Activated T-helper 1 cell treated with anti-CD3 and anti-CD28 coated beads, Interleukin-12 subunit alpha, Interleukin-12 subunit beta, Interleukin-2, Interleukin-4 antibody, amounts not matched to agents 30 ng/mL and 10 ng/mL and 1 ng/mL, durations not matched to agents 14 hours and 24 hours and 36 hours (primary cell): ENCODE data around the gene CTXND2. TPM values are rescaled to one million over a fixed set of nuclear protein-coding genes. Genes with fewer than 3 reads are reported as not detected.
A peak's percentile ranks its signal among the peaks of the same experiment; 100 is the strongest.
"Not testable (repeated sequence)": the region's sequence is repeated elsewhere in the genome, so short reads cannot be mapped to it uniquely, and the experiment has no call there.

Experiments used
- DNase-seq: peaks from one replicate; pipeline ENCODE4 v3.0.0; 2021; ENCODE audit warnings: low spot score
- H3K27ac Mint-ChIP-seq: one replicate; pipeline ENCODE4 v1.8.0; 2021; ENCODE audit warnings: mild to moderate bottlenecking, mixed read lengths
- H3K27me3 Mint-ChIP-seq: one replicate; pipeline ENCODE4 v1.8.0; 2022; ENCODE audit warnings: mild to moderate bottlenecking, moderate library complexity, mixed read lengths; ENCODE audit not compliant: insufficient read depth
- H3K36me3 Mint-ChIP-seq: one replicate; pipeline ENCODE4 v1.8.0; 2021; ENCODE audit warnings: low read depth, mixed read lengths
- H3K4me1 Mint-ChIP-seq: one replicate; pipeline ENCODE4 v1.8.0; 2021; ENCODE audit warnings: low read depth, mixed read lengths
- H3K4me3 Mint-ChIP-seq: one replicate; pipeline ENCODE4 v1.8.0; 2021; ENCODE audit warnings: mild to moderate bottlenecking, moderate library complexity, mixed read lengths
- H3K9me3 Mint-ChIP-seq: one replicate; pipeline ENCODE4 v1.8.0; 2021; ENCODE audit warnings: mixed read lengths
- intact Hi-C: fragments of 100-400 bp; cut with micrococcal nuclease; formaldehyde crosslinking; loops from one replicate; pipeline ENCODE4 v1.15.1; 2024
- total RNA-seq: library from RNA; stranded (reverse); gene quantifications from 2 replicates; pipeline ENCODE4 v1.2.3, GENCODE V29; 2022

Gene CTXND2
- total RNA-seq, 1 donor from 2014 or later, result not detected

DNA sequence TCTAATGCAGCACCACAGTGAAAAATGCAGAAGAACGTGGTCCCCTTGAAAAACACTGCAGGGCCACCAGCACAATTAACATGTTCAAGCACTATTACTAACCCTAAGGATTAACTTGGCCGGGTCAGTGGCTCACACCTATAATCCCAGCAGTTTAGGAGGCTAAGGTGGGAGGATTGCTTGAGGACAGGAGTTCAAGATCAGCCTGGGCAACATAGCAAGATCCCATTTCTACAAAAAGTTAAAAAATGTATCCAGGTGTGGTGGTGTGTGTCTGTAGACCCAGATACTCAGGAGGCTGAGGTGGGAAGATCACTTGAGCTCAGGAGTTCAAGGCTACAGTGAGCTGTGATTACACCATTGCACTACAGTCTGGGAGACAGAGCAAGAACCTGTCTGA, 13.4 kb upstream of the CTXND2 start:
- no peak overlapping the region for H3K27ac Mint-ChIP-seq
- intact Hi-C loops, result loop anchor here (10.0 kb wide), 1 partner anchor 131 kb away; the partner anchor contains the start of genes MINDY1 and PRUNE1
- H3K27me3 Mint-ChIP-seq, result no peaks in the 10 kb centered on the region
- DNase-seq, result no peak
- H3K36me3 Mint-ChIP-seq, result peaks cover 20% of the 10 kb centered on the region
- H3K4me1 Mint-ChIP-seq, result peaks cover 38% of the 10 kb centered on the region
- no peaks in the 10 kb centered on the region for H3K9me3 Mint-ChIP-seq
- no peak overlapping the region for H3K4me3 Mint-ChIP-seq

DNA sequence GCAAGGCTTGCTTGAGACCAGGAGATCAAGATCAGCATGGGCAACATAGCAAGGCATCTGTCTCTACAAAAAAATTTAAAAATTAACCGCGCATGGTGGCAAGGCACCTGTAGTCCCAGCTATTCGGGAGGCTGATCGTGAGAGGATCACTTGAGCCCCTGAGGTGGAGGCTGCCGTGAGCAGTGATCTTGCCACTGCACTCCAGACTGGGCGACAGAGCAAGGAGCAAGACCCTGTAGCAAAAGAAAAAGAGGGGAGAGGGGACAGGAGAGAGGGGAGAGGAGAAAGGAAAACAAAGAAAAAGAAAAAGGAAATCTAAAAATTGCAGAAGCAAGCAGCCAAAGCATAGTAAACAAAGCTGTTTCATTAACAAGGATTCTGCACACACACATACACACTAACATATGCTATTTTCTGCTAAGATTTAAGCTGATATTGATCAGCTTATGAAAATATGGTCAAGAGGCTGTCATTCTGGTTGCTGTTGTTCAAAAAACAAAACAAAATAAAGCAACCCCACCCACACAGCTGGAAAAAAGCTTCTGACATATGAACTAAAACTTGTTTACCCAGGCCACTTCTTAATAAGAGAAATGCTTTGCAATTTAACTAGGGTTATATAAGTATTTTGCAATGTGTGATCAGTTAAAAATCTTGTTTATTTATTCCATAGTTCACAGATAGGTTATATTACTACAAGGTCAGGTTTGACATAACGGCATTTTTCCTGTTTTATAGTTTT, 12.3 kb upstream of the CTXND2 start:
- Mint-ChIP-seq H3K36me3 (peaks cover 20% of the 10 kb centered on the region), H3K9me3 (no peaks in the 10 kb centered on the region), H3K27ac (peak overlapping the region; percentile 88), H3K4me3 (peak overlapping the region; percentile 86), H3K4me1 (peaks cover 37% of the 10 kb centered on the region), H3K27me3 (no peaks in the 10 kb centered on the region)
- DNase-seq, result no peak
- intact Hi-C loops, result loop anchor here (5.0 to 10.0 kb wide), 2 partner anchors 130 to 408 kb away; partner anchors contain the start of genes MINDY1, PRUNE1 and ZNF687

DNA sequence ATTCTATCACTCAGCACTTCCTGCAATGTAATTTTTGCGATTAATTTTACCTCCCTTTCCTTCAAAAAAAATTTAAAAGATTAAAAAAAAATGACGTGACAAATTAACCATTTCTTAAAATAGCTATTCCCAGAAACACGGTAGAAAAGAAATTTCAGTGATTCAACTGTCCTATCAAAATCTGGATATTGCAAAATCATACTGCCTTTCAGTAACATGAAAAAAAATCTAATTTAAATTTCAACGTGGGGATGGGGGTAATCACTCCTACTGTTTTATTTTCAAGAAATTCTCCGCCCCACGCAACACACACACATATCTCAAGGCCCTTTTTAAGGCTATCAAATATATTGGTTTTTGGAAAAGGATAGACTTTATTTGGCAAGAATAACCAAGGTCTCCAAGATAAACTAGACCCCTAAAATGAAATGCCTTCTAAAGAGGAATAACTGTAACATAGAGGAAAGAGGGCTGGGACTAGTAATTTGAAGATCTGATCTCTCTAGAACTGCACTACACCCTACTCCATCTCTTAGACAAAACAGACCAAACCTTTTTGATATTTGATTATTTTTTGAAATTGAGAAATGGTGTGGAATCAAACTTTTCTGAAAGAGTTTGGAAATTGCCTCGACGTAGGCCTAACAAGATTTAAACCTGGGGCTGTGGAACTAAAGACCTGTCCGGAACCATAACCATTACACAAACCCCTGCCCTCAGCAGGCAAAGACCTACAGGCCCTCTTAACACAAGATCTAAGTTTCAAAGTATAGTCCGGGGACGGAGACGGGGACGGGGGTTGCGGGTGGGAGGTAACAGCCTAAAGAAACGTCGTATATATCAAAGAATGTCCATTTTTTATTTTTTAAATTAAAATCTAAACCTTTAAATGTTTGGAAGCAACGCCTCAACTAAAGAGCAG, 11.5 kb upstream of the CTXND2 start:
- peak overlapping the region; percentile 86 for H3K4me3 Mint-ChIP-seq
- peaks cover 17% of the 10 kb centered on the region for H3K36me3 Mint-ChIP-seq
- H3K4me1 Mint-ChIP-seq, result peaks cover 34% of the 10 kb centered on the region
- no peak for DNase-seq
- H3K9me3 Mint-ChIP-seq, result no peaks in the 10 kb centered on the region
- intact Hi-C loops, result loop anchor here (1.0 to 10.0 kb wide), 16 partner anchors 15 to 554 kb away; partner anchors contain the start of genes GOLPH3L, MINDY1, PRPF3 and PRUNE1
- H3K27ac Mint-ChIP-seq, result peak overlapping the region; percentile 88
- no peaks in the 10 kb centered on the region for H3K27me3 Mint-ChIP-seq

DNA sequence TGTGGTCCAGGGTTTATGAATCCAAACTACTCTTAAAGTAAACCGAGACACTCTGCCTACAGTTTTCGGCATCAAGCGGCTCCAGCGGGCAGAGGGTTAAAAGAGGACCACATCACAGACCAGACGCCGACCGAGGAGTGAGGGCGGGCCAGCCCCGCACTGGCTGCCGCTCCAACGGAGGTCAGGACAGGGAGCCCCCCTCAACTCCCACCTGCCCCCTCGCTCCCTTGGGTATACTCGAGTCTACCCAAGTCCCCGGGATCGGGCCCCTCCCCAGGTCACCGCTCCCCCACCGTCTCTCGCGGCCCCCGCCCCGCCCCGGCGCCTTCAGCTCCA, 10.8 kb upstream of the CTXND2 start:
- no peaks in the 10 kb centered on the region for H3K27me3 Mint-ChIP-seq
- intact Hi-C loops, result loop anchor here (1.0 to 10.0 kb wide), 16 partner anchors 14 to 555 kb away; partner anchors contain the start of genes GOLPH3L, MINDY1, PRPF3 and PRUNE1
- no peaks in the 10 kb centered on the region for H3K9me3 Mint-ChIP-seq
- H3K27ac Mint-ChIP-seq, result peak overlapping the region; percentile 88
- H3K4me3 Mint-ChIP-seq, result peak overlapping the region; percentile 86
- H3K36me3 Mint-ChIP-seq, result peaks cover 15% of the 10 kb centered on the region
- no peak for DNase-seq
- peaks cover 34% of the 10 kb centered on the region for H3K4me1 Mint-ChIP-seq

DNA sequence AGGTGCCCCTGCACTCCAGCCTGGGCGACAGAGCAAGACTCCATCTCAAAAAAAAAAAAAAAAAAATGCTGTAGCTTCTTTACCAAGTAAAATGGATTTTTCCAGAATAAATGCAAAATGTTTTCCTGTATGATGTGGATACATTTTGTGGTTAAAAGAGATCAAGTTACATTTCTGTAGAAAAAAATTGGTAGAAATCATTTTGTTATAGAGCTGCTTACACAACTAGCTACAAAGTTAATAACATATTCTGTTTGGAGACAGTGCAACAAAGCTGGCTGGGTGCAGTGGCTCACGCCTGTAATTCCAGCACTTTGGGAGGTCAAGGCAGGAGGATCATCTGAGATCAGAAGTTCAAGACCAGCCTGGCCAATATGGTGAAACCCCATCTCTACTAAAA, 8.0 kb upstream of the CTXND2 start:
- H3K9me3 Mint-ChIP-seq, DNase-seq: not testable (repeated sequence)
- intact Hi-C loops, result loop anchor here (5.0 to 10.0 kb wide), 2 partner anchors 126 to 403 kb away; partner anchors contain the start of genes MINDY1, PRUNE1 and ZNF687

DNA sequence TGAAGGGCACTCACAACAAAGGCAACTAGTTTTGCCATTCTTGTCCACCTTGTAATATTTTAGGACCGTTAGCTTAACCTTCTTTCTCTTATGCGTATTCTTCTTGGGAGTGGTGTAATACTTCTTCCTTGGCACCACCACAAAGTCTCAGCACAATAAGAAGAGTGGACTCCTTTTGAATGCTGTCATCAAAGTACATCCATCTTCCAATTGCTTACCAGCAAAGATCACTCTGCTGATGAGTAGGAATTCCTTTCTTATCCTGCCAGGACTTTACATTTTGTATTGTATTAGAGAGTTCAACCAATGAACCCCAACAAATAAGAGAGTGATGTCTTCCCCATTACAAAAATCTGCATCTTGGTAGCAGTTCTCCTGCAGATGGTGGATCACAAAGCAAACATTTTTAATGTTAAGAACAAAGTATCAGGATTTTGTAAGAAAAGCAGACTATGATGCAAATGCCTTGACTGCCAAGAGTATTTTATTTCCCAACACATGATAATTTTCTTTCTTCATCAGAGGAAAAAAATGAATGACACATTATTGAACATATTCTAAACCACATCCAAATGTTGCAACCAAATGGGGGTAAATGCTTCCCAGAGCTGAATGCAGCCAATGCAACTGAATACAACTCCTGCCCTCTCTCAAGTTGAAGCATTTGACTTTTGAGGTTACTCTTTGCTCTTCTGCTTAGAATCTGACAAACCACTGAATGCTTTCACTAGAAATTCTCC, 5.4 kb upstream of the CTXND2 start:
- DNase-seq, result no peak
- no peak overlapping the region for H3K27ac Mint-ChIP-seq
- intact Hi-C loops, result no loop called here
- H3K4me3 Mint-ChIP-seq, result no peak overlapping the region
- H3K9me3 Mint-ChIP-seq, result no peaks in the 10 kb centered on the region
- H3K27me3 Mint-ChIP-seq, result no peaks in the 10 kb centered on the region
- peaks cover 13% of the 10 kb centered on the region for H3K4me1 Mint-ChIP-seq
- H3K36me3 Mint-ChIP-seq, result peaks cover 1% of the 10 kb centered on the region

More for the DNA sequence above, 8.0 kb upstream of the CTXND2 start:
- H3K27me3 Mint-ChIP-seq, H3K27ac Mint-ChIP-seq, H3K4me3 Mint-ChIP-seq, H3K36me3 Mint-ChIP-seq: not testable (repeated sequence)
- H3K4me1 Mint-ChIP-seq, result peaks cover 31% of the 10 kb centered on the region

DNA sequence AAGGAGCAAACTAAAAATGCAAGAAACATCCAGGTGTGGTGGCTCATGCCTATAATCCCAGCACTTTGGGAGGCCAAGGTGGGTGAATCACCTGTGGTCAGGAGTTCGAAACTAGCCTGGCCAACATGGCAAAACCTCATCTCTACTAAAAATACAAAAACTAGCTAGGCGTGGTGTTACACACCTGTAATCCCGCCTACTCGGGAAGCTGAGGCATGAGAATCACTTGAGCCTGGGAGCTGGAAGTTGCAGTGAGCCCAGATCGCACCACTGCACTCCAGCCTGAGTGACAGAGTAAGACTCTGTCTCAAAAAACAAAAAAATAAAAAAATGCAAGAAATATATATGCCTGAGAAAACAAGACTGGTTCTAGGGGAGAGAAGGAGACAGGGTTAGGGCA, 3.8 kb upstream of the CTXND2 start:
- H3K4me1 Mint-ChIP-seq, H3K4me3 Mint-ChIP-seq, H3K27ac Mint-ChIP-seq, intact Hi-C loops, DNase-seq, H3K36me3 Mint-ChIP-seq, H3K27me3 Mint-ChIP-seq, H3K9me3 Mint-ChIP-seq: not testable (repeated sequence)

DNA sequence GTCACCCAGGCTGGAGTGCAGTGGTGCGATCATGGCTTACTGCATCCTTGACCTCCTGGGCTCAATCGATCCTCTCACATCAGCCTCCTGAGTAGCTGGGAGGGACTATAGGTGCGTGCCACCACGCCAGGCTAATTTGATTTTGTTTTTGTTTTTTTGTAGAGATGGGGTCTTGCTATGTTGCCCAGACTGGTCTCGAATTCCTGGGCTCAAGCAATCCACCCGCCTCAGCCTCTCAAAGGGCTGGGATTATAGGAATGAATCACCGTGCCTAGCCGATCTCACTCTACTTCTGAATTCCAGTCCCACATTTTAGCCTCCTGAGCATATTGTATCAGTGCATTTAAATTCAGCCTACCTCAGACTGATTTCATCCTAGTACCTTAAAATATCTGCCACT, 1.8 kb downstream of the CTXND2 start:
- DNase-seq, result no peak
- peaks cover 22% of the 10 kb centered on the region for H3K4me1 Mint-ChIP-seq
- intact Hi-C loops, result no loop called here
- H3K27ac Mint-ChIP-seq, result no peak overlapping the region
- no peak overlapping the region for H3K4me3 Mint-ChIP-seq
- peaks cover 1% of the 10 kb centered on the region for H3K36me3 Mint-ChIP-seq
- H3K9me3 Mint-ChIP-seq, result no peaks in the 10 kb centered on the region
- peaks cover 2% of the 10 kb centered on the region for H3K27me3 Mint-ChIP-seq

DNA sequence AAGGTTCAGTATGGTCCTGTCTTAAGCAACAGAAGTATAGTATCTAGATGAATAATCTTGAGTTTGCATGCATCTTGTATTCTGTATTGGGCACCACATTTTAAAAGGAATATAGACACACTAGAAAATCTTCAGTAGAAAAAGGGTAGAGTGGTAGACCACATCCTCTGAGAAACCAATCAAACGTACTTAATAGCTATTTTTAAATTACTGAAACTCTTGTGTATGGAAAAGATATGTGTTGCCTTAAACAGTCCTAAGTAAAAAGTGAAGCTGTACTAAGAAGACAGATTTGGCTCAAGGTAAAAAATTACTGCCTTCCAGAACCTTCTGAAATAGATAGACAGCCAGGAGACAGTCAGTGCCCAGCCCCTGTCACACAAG, 3.1 kb downstream of the CTXND2 start:
- Mint-ChIP-seq H3K27ac (peak overlapping the region; percentile 86), H3K4me3 (peak overlapping the region; percentile 48), H3K9me3 (no peaks in the 10 kb centered on the region), H3K4me1 (peaks cover 20% of the 10 kb centered on the region), H3K36me3 (peaks cover 1% of the 10 kb centered on the region), H3K27me3 (peaks cover 2% of the 10 kb centered on the region)
- intact Hi-C loops, result loop anchor here (1.0 to 5.0 kb wide), 3 partner anchors 14 to 49 kb away; partner anchors contain the start of genes ARNT and SETDB1
- DNase-seq, result no peak

DNA sequence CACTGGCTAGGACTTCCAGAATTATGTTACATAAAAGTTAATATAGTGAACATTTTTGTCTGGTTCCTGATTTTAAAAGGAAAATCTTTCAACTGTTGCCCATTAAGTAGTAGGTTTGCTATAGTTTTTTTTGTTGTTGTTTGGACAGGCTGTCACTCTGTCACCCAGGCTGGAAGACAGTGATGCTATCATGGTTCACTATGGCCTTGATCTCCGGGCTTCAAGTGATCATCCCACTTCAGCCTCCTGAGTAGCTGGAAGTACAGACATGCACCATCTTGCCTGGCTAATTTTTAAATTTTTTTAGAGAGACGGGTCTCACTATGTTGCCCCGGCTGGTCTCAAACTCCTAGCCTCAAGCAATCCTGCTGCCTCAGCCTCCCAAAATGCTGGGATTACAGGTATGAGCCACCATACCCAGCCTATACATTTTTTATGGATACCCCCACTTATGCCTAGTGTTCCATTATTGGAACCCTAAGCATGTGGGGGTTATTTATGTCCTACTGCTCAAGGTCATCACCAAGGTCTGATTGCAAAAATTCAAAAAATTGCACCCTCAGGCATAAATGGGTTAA, 6.5 kb downstream of the CTXND2 start:
- intact Hi-C loops, result loop anchor here (5.0 kb wide), 1 partner anchor 34 kb away; the partner anchor contains the start of gene SETDB1
- Mint-ChIP-seq H3K4me3 (no peak overlapping the region), H3K4me1 (peaks cover 20% of the 10 kb centered on the region)

DNA sequence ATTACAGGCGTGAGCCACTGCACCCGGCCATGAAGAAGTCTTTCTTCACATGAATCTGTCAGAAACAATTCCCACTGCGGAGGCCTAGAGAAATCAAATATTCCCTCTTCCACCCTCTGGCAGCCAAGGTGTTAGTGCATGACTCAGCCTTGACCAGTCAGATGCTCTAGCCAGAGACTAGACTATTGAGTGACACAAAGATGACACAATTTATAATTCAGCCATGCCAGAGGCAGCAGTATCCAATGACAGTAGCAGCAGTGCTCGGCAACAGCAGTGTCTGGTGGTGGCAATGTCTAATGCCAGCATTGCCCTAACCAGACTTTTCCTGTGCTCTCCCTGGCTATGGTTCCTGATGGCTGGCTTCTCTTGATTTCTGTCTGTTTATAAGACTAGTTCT, 8.7 kb downstream of the CTXND2 start:
- intact Hi-C loops, result no loop called here
- Mint-ChIP-seq H3K4me1 (peaks cover 4% of the 10 kb centered on the region), H3K36me3 (no peaks in the 10 kb centered on the region), H3K9me3 (no peaks in the 10 kb centered on the region), H3K27ac (no peak overlapping the region), H3K27me3 (peaks cover 4% of the 10 kb centered on the region), H3K4me3 (no peak overlapping the region)
- DNase-seq, result no peak

More for the DNA sequence above, 6.5 kb downstream of the CTXND2 start:
- no peak for DNase-seq
- no peak overlapping the region for H3K27ac Mint-ChIP-seq
- H3K27me3 Mint-ChIP-seq, result peaks cover 6% of the 10 kb centered on the region
- H3K9me3 Mint-ChIP-seq, result no peaks in the 10 kb centered on the region
- H3K36me3 Mint-ChIP-seq, result peaks cover 1% of the 10 kb centered on the region

DNA sequence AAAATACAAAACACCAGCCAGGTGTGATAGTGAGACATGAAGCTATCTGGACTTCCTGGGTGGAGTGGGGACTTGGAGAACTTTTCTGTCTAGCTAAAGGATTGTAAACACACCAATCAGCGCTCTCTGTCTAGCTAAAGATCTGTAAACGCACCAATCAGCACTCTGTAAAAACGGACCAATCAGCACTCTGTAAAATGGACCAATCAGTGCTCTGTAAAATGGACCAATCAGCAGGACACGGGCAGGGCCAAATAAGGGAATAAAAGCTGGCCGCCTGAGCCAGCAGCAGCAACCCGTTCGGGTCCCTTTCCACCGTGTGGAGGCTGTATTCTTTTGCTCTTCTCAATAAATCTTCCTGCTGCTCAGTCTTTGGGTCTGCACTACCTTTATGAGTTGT, 12.9 kb downstream of the CTXND2 start:
- DNase-seq, H3K27ac Mint-ChIP-seq, H3K9me3 Mint-ChIP-seq, intact Hi-C loops, H3K4me3 Mint-ChIP-seq, H3K36me3 Mint-ChIP-seq, H3K4me1 Mint-ChIP-seq: not testable (repeated sequence)
- H3K27me3 Mint-ChIP-seq, result peaks cover 12% of the 10 kb centered on the region
